ENCODE measurements around the gene PDE6D.

DNA sequence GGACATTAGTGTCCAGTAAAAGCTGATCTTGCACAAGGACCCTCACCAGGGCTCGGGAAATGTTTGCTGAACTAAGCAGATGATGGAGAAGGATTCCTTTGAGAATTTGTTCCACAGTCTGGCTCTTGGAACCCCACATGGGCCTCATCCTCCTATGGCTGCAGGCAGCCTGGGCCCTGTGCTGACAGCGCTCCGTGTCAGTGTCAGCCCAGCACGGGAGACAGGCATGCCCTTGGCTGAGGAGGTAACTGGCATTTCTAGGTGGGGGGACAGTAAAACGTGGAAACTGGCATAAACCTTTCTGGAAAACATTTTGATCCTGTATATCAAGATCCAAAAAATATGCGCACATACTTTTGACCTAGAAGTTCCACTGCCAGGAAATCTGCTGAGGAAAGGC lies 62.3 kb downstream of the PDE6D start:
- TF ChIP-seq, protein P1, sequence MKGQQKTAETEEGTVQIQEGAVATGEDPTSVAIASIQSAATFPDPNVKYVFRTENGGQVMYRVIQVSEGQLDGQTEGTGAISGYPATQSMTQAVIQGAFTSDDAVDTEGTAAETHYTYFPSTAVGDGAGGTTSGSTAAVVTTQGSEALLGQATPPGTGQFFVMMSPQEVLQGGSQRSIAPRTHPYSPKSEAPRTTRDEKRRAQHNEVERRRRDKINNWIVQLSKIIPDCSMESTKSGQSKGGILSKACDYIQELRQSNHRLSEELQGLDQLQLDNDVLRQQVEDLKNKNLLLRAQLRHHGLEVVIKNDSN (IDR thresholded peaks at IDR 0.05): no peak
- TF ChIP-seq EP300 (IDR thresholded peaks at IDR 0.05; ENCODE audit: borderline replicate concordance): no peak
- TF ChIP-seq, protein P2, sequence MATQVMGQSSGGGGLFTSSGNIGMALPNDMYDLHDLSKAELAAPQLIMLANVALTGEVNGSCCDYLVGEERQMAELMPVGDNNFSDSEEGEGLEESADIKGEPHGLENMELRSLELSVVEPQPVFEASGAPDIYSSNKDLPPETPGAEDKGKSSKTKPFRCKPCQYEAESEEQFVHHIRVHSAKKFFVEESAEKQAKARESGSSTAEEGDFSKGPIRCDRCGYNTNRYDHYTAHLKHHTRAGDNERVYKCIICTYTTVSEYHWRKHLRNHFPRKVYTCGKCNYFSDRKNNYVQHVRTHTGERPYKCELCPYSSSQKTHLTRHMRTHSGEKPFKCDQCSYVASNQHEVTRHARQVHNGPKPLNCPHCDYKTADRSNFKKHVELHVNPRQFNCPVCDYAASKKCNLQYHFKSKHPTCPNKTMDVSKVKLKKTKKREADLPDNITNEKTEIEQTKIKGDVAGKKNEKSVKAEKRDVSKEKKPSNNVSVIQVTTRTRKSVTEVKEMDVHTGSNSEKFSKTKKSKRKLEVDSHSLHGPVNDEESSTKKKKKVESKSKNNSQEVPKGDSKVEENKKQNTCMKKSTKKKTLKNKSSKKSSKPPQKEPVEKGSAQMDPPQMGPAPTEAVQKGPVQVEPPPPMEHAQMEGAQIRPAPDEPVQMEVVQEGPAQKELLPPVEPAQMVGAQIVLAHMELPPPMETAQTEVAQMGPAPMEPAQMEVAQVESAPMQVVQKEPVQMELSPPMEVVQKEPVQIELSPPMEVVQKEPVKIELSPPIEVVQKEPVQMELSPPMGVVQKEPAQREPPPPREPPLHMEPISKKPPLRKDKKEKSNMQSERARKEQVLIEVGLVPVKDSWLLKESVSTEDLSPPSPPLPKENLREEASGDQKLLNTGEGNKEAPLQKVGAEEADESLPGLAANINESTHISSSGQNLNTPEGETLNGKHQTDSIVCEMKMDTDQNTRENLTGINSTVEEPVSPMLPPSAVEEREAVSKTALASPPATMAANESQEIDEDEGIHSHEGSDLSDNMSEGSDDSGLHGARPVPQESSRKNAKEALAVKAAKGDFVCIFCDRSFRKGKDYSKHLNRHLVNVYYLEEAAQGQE (IDR thresholded peaks at IDR 0.05; ENCODE audit: low read depth): no peak
- TF ChIP-seq CREB1 (IDR thresholded peaks at IDR 0.05; ENCODE audit: low read depth): no peak
- no peak for TF ChIP-seq TAF1 (IDR thresholded peaks at IDR 0.05; ENCODE audit: low read depth)
- TF ChIP-seq, protein P3, sequence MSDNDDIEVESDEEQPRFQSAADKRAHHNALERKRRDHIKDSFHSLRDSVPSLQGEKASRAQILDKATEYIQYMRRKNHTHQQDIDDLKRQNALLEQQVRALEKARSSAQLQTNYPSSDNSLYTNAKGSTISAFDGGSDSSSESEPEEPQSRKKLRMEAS (IDR thresholded peaks at IDR 0.05): no peak
- no peak for TF ChIP-seq TEAD4 (IDR thresholded peaks at IDR 0.05)
- TF ChIP-seq YY1 (IDR thresholded peaks at IDR 0.05; ENCODE audit: low read depth): no peak
- TF ChIP-seq TCF12 (IDR thresholded peaks at IDR 0.05; ENCODE audit: low read depth): no peak

Data from Ishikawa (cell line).